Measurements from ENCODE around the gene CDC42EP5. TPM values are rescaled to one million over a fixed set of nuclear protein-coding genes. Genes with fewer than 3 reads are reported as not detected.
A peak's percentile ranks its signal among the peaks of the same experiment; 100 is the strongest.

Gene CDC42EP5
- total and polyA plus RNA-seq, 7 donors: 1.1 to 7.4 (median 5.0) TPM

DNA sequence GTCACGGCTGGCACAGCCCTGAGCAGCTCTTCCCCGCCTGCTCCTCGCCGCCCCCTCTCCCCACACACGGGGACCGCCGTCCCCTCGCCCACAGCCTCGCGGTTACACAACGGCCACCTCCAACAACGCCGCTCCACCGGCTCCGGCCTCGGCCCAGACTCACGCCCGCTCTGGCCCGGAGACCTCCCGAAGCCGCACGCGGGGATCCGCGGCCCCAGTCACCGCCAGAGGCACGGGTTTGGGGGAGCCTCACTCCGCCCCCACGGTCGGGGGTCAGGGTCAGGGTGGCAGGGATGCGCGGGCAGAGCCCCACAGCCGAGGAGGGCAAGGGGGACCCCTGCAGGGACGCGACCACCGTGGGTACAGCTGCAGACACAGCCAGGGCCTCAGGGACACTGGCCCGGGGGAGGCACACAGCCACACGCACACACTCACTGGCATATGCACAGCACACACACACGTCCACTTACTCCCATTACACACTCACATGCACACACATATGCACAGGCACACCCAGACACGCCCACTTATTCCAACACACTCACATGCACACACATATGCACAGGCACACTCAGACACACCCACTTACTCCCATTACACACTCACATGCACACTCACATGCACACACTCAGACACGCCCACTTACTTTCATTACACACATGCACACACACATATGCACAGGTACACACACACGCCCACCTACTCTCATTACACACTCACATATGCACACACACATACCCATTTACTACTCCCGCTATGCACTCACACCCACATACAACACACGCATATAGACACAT, 56.2 kb downstream of the CDC42EP5 start:
- Histone ChIP-seq H3K4me3 (no peak overlapping the region), H3K4me1 (no peaks in the 10 kb centered on the region), H3K27me3 (ENCODE audit: insufficient read depth in 3 of 3, low read length in 2 of 3) (peaks cover 0 to 76% (median 26%) of the 10 kb centered on the region in 3 donors), H3K9me3 (no peaks in the 10 kb centered on the region), H3K27ac (no peak overlapping the region), H3K36me3 (ENCODE audit: insufficient read depth in 1 of 2, low read depth in 1 of 2) (no peaks in the 10 kb centered on the region)
- WGBS, 3 donors: 28 to 32% (median 29%) methylated on average over 32 to 44 of the region's 44 CpGs
- TF ChIP-seq, protein P1, sequence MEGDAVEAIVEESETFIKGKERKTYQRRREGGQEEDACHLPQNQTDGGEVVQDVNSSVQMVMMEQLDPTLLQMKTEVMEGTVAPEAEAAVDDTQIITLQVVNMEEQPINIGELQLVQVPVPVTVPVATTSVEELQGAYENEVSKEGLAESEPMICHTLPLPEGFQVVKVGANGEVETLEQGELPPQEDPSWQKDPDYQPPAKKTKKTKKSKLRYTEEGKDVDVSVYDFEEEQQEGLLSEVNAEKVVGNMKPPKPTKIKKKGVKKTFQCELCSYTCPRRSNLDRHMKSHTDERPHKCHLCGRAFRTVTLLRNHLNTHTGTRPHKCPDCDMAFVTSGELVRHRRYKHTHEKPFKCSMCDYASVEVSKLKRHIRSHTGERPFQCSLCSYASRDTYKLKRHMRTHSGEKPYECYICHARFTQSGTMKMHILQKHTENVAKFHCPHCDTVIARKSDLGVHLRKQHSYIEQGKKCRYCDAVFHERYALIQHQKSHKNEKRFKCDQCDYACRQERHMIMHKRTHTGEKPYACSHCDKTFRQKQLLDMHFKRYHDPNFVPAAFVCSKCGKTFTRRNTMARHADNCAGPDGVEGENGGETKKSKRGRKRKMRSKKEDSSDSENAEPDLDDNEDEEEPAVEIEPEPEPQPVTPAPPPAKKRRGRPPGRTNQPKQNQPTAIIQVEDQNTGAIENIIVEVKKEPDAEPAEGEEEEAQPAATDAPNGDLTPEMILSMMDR (IDR thresholded peaks at IDR 0.05): no peak
- no peak for ATAC-seq
- intact Hi-C loops (cut with DNase I): no loop called here
- DNase-seq: no peak

DNA sequence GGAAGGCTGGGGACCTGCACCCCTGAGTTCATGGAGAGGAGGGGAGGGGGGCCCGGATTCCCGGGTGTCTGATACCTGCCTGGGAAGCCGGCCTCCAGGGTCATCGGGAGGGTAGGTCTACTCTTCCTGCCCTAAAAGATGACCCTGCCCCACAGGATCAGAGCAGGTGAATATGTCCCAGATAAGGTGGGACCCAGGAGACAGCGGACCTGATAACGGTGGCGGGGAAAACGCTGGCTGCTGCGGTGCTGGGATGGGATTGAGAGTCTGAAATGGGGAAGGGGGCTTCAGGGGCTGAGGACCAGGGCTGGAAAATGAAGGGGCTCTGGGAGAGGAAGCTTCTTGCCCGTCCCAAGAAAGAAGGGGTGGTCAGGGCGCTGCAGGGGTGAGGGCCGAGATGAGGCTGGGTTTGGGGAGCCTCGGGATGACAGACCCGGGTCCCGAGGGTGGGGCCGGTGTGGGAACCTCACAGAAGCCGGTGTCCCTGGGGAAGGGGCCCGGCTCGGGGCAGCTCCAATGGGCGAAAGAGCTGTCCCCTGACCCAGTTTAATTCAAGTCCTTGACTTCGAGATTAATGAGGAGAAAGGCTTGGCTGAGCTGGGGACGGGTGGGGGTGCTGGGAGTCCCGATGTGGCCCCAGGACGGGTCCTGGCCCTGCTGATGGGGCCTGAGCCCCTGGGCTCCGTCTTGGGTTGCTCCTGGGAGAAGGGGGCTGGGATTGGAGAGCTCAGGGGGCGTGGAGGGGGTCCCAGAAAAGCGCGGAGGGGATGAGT, 57.0 kb downstream of the CDC42EP5 start:
- TF ChIP-seq, protein P1 (IDR thresholded peaks at IDR 0.05): no peak
- H3K4me3 ChIP-seq: no peak overlapping the region
- WGBS, 3 donors: 2 to 4% (median 3%) methylated on average over 26 to 28 of the region's 28 CpGs
- ATAC-seq (no peak), DNase-seq (no peak)
- no peaks in the 10 kb centered on the region for H3K36me3 ChIP-seq (ENCODE audit: insufficient read depth in 1 of 2, low read depth in 1 of 2)
- no peak overlapping the region for H3K27ac ChIP-seq
- H3K4me1 ChIP-seq: no peaks in the 10 kb centered on the region
- peaks cover 0 to 68% (median 27%) of the 10 kb centered on the region in 3 donors for H3K27me3 ChIP-seq (ENCODE audit: insufficient read depth in 3 of 3, low read length in 2 of 3)
- intact Hi-C loops (cut with DNase I): no loop called here
- no peaks in the 10 kb centered on the region for H3K9me3 ChIP-seq

DNA sequence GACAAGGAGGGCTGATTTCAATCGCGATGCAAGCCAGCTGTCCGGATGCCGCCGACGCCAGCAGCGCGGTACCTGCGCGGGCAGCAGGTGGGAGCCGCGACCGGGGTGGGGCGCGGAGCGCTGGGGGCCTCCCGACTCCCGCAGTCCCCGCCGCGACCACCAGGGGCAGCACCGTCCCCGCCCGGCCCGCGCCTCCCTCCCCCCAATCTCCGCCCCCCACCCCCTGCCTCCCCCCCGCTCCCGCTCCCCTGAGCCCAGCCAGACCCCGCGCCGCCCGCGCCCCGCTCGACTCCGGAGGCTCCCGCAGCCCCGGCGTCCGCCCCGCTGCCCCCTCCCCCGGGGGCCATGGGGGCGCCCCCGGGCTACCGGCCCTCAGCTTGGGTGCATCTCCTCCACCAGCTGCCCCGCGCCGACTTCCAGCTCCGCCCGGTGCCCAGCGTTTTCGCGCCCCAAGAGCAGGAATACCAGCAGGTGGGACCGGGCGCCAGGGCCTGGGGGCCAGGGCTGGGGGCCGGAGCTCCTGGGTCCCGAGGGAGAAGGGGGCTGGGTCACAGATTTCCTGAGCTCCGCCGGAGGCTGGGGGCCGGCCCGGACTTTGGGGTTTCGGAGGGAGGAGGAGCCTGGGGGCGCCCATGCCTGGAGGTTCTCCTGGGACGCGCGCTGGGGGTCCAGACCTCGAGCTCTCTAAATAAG, 57.7 kb downstream of the CDC42EP5 start, which contains the start of gene TTYH1:
TTYH1 (plus strand) TSS at position 257 of the 693 bp plus-strand sequence; CDS start at position 346, 89 bp downstream.
- H3K27me3 ChIP-seq (ENCODE audit: insufficient read depth in 3 of 3, low read length in 2 of 3): peaks cover 0 to 61% (median 22%) of the 10 kb centered on the region in 3 donors
- no peak for DNase-seq
- intact Hi-C loops (cut with DNase I): no loop called here

More for the DNA sequence above, 57.7 kb downstream of the CDC42EP5 start, which contains the start of gene TTYH1:
- no peak within 1 kb of the TSS for H3K27ac ChIP-seq
- H3K9me3 ChIP-seq: no peaks in the 10 kb centered on the region
- WGBS, 3 donors: 1 to 3% (median 2%) methylated on average over 39 to 66 of the region's 68 CpGs
- no peak within 1 kb of the TSS for H3K4me3 ChIP-seq
- H3K4me1 ChIP-seq: no peaks in the 10 kb centered on the region
- TF ChIP-seq, protein P1 (IDR thresholded peaks at IDR 0.05): peak; percentile 14
- ATAC-seq: no peak
- no peaks in the 10 kb centered on the region for H3K36me3 ChIP-seq (ENCODE audit: insufficient read depth in 1 of 2, low read depth in 1 of 2)

Other genes with a start within 250 kb of the CDC42EP5 start
- 1 to 10 TPM in 3 of 4 donors, under 1 TPM in 1; 0.54 to 1.6 (median 1.3) TPM for gene LILRA6, start 230.5 kb downstream of the CDC42EP5 start, total RNA-seq
- under 1 TPM; 0.22 to 0.48 (median 0.42) TPM for gene LILRA6, start 230.5 kb downstream of the CDC42EP5 start, polyA plus RNA-seq
- gene LILRB5, start 216.0 kb downstream of the CDC42EP5 start, total RNA-seq: 1 to 10 TPM; 2.2 to 5.1 (median 4.4) TPM
- gene LILRB5, start 216.0 kb downstream of the CDC42EP5 start, polyA plus RNA-seq: 1 to 10 TPM in 2 of 3 donors, under 1 TPM in 1; 0.95 to 1.3 (median 1.1) TPM
- gene LILRB2, start 192.2 kb downstream of the CDC42EP5 start, total RNA-seq: 1 to 10 TPM in 3 of 4 donors, under 1 TPM in 1; 0.79 to 2.4 (median 1.7) TPM
- 1 to 10 TPM in 1 of 3 donors, under 1 TPM in 2; 0.41 to 1.3 (median 0.42) TPM for gene LILRB2, start 192.2 kb downstream of the CDC42EP5 start, polyA plus RNA-seq
- 1 to 10 TPM in 3 of 4 donors, not detected in 1; 1.1 to 2.2 (median 1.1) TPM for gene LILRA5, start 160.1 kb downstream of the CDC42EP5 start, total RNA-seq
- 1 to 10 TPM in 1 of 3 donors, under 1 TPM in 2; 0.44 to 1.2 (median 0.52) TPM for gene LILRA5, start 160.1 kb downstream of the CDC42EP5 start, polyA plus RNA-seq
- 1 to 10 TPM in 1 of 4 donors, not detected in 3; 1.1 TPM for gene LILRA4, start 134.1 kb downstream of the CDC42EP5 start, total RNA-seq
- gene LILRA4, start 134.1 kb downstream of the CDC42EP5 start, polyA plus RNA-seq: not detected
- gene LAIR1, start 108.4 kb downstream of the CDC42EP5 start, total RNA-seq: 1 to 10 TPM; 3.4 to 6.2 (median 4.0) TPM
- gene LAIR1, start 108.4 kb downstream of the CDC42EP5 start, polyA plus RNA-seq: 1 to 10 TPM in 1 of 3 donors, under 1 TPM in 2; 0.93 to 2.4 (median 0.95) TPM
- 1 to 10 TPM in 1 of 4 donors, under 1 TPM in 2, not detected in 1; 0.34 to 1.9 (median 0.67) TPM for gene TTYH1, start 57.8 kb downstream of the CDC42EP5 start, total RNA-seq
- under 1 TPM; 0.38 to 0.63 (median 0.40) TPM for gene TTYH1, start 57.8 kb downstream of the CDC42EP5 start, polyA plus RNA-seq
- gene LENG8, start 24.1 kb downstream of the CDC42EP5 start, total RNA-seq: 10 to 100 TPM; 28.2 to 60.2 (median 41.8) TPM
- 10 to 100 TPM; 21.7 to 28.6 (median 27.2) TPM for gene LENG8, start 24.1 kb downstream of the CDC42EP5 start, polyA plus RNA-seq
- gene LENG9, start 9.5 kb downstream of the CDC42EP5 start, total RNA-seq: 1 to 10 TPM; 2.0 to 3.7 (median 2.7) TPM
- 1 to 10 TPM; 1.7 to 3.9 (median 3.7) TPM for gene LENG9, start 9.5 kb downstream of the CDC42EP5 start, polyA plus RNA-seq
- gene LAIR2, start 29.5 kb upstream of the CDC42EP5 start, total RNA-seq: not detected
- gene LAIR2, start 29.5 kb upstream of the CDC42EP5 start, polyA plus RNA-seq: not detected
- 1 to 10 TPM in 2 of 4 donors, under 1 TPM in 2; 0.68 to 1.8 (median 1.0) TPM for gene LILRA2, start 100.5 kb upstream of the CDC42EP5 start, total RNA-seq
- under 1 TPM; 0.25 to 0.36 (median 0.26) TPM for gene LILRA2, start 100.5 kb upstream of the CDC42EP5 start, polyA plus RNA-seq
- gene LILRA1, start 120.3 kb upstream of the CDC42EP5 start, total RNA-seq: under 1 TPM; 0.32 to 0.53 (median 0.34) TPM
- under 1 TPM in 2 of 3 donors, not detected in 1; 0.09 to 0.13 TPM for gene LILRA1, start 120.3 kb upstream of the CDC42EP5 start, polyA plus RNA-seq
- 1 to 10 TPM in 3 of 4 donors, under 1 TPM in 1; 0.95 to 2.0 (median 1.2) TPM for gene LILRB1, start 157.2 kb upstream of the CDC42EP5 start, total RNA-seq
- under 1 TPM; 0.17 to 0.33 (median 0.25) TPM for gene LILRB1, start 157.2 kb upstream of the CDC42EP5 start, polyA plus RNA-seq
- gene LILRB4, start 189.7 kb upstream of the CDC42EP5 start, total RNA-seq: 1 to 10 TPM in 2 of 4 donors, under 1 TPM in 2; 0.54 to 1.7 (median 0.99) TPM
- under 1 TPM; 0.27 to 0.56 (median 0.37) TPM for gene LILRB4, start 189.7 kb upstream of the CDC42EP5 start, polyA plus RNA-seq